GM21447 (cell line): ENCODE measurements around the gene TPH2.

Experiments used
- ATAC-seq: cut with Tn5 transposase; IDR thresholded peaks from one replicate; pipeline ENCODE4 v1.9.1; 2021; ENCODE audit not compliant: unreplicated experiment

Gene TPH2

DNA sequence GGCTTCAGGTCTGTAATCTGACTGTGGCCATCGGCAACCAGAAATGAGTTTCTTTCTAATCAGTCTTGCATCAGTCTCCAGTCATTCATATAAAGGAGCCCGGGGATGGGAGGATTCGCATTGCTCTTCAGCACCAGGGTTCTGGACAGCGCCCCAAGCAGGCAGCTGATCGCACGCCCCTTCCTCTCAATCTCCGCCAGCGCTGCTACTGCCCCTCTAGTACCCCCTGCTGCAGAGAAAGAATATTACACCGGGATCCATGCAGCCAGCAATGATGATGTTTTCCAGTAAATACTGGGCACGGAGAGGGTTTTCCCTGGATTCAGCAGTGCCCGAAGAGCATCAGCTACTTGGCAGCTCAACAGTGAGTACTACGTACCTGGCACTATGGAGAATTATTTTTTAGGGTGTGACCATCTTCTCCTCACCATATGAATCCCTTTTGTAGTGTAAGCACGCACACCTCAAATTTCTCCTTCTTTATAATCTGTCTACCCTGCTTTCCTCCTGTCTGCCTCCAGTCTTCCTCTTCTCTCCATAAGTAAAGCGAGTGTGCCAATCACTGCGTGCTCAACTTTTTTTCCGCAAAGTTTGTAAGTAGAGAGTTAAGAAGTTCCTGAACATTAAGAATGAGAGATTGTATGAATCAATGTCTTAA lies at the start of gene TPH2:
TSS of gene TPH2 (plus strand) at position 118 of the 658 bp plus-strand sequence. CDS start at position 260, 142 bp downstream.
- peak; percentile 61 for ATAC-seq

DNA sequence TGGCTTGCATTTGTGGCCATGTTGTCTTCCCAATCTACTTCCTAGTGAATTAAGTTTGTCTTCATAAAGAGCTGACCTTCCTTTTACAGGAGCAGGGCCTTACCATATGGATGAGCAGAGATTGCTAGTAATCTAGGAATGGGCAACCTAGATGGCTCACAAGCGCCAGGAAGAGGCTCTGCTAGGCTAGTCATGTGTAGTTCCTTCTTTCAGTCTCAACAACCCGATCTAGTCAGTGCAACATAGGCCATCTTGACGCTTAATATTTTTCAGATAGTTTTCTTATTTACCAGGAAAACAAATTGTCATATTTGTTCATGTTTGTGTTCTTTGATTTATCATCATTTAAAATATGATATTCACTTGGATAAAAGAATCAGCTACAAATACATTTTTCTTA lies 48.2 kb upstream of the TPH2 start:
- ATAC-seq, result no peak

DNA sequence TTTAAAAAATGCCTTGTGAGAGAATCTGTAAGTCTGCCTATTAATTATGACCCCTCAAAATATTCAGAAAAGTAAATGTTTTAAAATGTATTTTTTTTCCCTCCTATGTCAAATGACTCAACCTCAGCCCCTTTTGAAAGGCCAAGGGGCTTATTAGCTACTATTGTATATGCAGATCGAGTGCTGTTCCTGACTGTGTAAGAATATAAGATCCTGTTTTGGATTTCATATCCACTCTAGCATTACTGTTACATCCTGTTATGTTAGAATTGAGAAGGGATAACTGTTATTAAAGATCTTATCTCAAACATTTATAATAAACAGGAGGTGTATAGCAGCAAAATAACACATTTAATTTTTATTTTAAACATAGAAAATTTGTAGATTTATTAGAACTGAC lies 46.6 kb upstream of the TPH2 start:
- no peak for ATAC-seq

DNA sequence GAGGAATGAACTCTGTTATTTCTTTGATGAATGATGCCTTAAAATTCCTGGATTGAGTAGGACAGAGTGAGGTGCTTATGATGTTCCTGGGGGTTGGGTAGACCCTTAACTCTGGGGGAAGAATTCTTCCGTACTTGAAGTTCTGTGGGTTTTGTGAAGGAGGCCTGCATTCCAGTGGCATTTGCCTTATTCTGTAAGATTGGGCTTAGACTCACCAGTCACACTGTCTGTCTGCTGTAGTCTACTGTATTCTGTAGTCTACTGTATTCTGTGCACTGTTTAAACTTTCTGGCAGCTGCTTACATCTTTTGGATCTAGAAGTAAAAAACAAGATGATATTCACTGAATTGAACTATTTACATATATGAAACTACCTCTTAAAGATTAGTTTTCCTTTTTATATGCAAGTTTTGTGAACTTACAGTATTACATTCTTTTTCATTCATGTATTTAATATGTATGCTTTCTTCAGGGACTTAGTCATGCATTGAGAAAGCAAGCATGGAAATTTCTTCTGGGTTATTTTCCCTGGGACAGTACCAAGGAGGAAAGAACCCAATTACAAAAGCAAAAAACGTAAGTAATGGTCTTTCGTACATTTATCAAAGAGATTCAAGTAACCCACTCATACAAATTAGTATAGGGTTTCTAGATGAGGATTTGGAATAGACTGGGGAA lies 42.3 kb upstream of the TPH2 start:
- ATAC-seq, result no peak

DNA sequence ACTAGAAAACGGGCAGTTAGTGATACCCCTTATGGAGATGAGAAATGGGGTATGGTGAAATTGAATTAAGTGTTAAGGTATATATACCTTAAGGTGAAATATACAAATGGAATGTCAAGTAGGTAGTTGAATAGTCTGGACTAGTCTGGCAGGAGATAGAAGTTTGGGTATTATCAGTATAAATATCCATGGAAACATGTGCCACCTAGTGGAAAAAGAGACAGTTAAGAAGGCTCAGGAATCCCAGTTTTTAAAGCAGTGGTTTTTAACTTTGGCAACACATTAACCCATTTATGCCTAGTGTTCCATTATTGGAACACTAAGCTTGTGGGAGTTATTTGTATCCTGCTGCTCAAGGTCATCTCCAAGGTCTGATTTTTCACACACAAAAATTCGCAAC lies 38.6 kb upstream of the TPH2 start:
- ATAC-seq, result no peak

DNA sequence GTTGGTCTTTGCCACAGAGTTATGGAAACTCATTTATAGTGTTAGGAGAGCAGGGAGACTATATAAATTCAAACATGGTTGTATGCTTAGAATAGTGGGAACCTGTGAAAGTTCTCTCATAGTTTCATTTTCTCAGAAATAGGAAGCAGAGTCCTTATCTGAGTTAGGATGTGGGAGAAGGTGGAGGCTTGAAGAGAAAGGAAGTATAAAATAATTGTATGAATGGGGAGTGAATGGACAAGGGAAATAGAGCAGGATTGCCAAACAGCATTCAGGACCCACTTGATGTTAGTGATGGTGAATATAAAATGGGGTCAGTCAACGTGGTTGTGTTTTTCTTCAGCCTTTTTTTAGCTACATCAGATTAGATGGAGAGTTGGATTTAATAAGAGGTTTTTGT lies 34.0 kb upstream of the TPH2 start:
- no peak for ATAC-seq

DNA sequence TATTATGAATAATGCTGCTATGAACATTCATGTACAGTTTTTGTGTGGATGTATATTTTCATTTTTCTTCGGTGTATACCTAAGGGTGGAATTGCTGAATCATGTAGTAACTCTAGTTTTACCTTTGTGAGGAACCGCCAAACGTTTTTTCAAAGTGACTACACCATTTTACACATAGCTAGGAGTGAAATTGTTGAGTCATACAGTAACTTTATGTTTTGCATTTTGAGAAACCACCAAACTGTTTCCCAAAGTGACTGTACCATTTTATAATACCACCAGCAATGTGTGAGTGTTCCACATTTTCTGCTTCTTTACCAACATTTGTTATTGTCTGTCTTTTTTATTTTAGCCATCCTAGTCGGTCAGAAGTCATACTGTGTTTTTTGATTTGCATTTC lies 3.1 kb upstream of the TPH2 start:
- peak; percentile 83 for ATAC-seq

DNA sequence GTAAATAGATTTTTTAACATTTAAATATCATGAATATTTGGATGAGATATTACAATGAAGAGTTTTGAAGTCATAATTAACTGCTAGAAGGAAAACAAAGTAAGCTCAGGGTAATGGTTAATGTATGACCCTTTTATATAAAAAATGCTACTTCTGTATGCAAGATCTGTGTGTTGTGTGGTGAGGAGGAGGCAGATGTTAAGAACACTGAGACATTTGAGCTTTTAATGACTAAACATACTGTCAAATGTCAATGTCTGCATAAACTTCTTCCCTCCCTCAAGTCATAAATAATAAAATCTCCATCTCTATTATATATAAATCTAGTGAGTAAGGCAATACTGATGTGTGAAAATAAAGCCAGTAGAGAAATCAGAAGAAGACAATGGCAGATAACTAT lies 1.4 kb downstream of the TPH2 start:
- ATAC-seq, result no peak

DNA sequence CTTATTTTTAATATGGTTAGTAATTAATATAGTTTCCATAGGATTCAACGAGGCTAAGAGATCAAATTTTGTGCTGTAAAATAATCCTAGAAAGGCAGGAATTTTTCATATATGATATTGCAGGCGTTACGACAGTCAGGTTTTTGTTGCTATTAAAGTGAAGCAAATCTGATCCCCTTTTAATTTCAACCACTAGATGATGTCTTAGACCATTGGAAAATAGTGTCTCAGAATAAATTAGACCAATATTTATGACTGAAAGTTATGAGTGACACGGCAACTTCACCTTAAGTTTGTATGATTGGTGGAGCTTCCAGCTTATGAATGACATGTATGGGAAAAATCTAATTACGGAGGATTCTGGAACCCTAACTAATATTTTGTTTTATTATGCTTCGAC lies 2.5 kb downstream of the TPH2 start:
- ATAC-seq, result no peak

DNA sequence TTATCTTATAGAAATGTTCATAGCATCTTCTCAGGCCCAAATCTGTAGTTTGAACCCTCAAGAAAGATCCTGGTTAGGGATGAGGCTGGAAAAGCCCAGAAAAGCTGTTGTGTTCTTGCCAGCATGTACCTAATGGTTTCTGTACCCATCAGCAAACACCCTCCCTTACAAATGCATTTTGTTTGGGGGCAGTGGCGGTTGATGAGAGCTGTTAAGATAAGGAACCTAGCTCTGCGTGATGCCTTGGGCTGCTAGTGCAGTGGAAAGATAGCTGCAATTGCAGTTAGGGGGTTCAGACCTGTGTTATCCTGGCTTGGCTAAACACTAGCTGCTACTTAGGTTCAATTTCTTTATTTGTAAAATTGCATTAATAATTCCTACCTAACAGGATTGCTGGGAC lies 3.6 kb downstream of the TPH2 start:
- ATAC-seq, result no peak

DNA sequence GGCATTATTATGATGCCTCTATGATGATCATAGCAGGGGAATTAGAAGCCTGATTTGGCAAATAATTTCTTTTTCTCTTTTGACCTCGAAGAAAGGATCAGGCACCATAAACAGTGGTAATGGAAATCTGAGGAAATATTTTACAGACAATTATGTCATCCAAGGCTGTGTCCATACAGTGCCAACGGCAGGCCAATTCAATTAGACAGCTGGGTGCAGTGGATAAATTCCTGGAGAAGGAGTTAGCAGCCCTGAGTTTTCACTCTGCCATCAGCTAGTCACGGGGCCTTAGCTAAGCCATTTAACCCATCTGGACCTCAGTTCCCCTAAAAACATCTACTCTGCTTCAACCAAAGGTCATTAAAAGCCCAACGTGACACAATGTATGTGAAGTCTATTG lies 4.1 kb downstream of the TPH2 start:
- ATAC-seq, result no peak

DNA sequence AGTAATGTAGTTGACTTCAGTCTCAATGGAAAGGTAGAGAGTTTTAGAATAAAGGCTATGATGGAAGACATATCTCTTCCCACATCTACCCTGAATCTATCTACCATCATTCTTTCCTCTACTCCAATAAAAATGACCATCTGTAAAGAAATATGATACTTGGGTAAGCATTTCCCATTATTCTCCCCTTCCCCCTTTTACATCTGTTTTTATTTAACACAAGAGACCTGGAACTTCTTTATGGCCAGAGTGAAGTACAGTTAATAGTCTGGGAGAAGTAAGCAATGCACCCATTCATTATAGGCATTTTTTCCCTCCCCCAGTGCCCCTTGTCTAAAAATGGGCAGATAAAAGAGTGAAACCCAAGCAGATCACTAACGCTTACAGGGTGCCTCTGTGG lies 6.5 kb downstream of the TPH2 start:
- ATAC-seq, result no peak

DNA sequence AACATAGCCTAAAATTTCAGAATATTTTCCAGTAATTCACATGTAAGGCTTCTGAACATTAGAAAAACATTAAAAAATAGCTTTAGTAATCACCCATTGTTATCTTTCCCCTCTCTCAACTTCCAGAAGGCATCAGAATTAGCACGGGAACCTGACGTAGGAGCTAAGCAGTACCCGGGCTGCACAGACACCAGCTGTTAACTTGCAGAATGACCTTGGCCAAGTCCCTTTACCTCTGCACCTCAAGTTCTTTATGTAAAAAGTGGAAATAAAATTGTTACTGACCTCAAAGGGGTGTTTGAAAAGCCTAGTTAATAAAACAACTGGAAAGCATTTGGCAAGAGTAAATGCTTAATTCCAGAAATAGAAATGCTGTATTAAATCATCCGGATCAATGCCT lies 7.2 kb downstream of the TPH2 start:
- ATAC-seq, result no peak

DNA sequence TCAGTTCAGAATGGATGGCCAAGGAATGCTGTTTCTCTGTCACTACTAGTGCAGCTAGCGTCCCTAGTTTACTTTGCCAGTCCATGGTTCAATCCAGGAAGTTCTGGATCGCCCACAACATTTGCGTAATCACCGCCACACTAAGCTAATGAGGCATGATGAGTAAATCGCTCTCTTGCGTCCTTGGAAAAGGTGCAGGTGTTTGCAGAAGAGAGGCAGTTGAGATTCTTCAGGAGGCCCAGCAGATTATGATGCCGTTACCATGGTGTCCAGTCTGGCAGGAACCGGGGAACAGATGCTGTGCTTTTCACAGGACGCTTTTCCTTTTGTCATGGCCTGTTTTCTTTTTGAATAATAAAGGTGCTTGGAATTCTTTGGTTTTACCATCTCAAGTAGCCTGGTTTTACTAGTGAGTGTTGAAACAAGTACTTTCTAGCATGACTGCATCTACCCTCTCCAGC lies 9.0 kb downstream of the TPH2 start:
- no peak for ATAC-seq

DNA sequence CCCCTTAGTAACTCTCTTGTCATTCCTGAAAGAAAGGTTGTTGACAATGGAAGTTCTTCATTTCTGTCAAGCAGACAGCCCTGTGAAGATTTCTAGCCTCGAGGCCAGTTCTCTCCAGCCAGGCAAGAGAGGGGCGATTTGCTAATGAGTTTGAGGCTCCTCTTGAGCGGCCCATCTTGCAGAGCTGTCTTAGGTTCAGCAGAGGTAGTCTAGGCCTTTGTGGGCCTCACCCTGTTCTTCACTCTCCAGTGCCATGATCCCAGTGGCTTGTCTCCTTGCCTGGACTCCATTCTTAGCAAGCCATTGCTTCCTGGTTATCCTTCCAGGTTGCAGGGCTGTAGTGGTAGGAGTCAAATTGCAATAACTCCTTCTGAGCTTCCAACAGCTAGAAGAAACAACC lies 9.7 kb downstream of the TPH2 start:
- no peak for ATAC-seq

DNA sequence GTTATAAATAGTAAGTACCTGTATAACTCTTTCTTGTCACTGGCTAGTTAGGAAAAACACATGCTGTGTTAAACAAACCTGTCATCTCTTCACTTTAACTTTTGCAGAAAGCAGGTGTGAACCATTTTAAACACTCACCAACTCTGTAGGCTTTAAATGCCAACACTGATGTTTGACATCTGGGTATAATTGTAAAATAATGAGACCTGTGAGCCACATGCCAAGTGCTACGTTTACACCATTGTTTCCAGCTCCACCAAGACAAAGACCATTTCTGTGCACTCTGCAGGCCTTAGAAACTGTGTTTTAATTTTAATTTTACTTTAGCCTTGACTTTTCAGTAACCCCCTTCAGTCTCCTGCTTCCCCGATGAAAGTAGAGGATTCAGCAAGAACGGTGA lies 11.0 kb downstream of the TPH2 start:
- no peak for ATAC-seq

DNA sequence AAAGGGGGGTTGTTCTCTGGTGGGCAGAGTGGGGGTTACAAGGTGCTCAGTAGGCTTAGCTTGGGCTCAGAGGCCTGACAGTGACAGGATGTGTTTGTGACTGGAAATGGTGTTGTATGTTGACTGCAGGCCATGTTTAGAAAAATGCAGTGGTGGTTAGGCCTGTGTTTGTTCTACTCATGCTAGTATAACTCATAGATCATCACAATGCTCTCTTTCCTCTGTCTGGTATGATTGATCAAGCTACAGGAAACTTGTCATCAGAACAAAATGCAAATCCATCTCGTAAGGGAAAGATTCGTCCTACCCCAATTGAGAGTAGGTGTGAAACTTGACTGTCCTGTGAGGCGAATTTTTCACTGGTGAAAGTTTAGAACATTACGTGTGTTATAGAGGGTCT lies 11.8 kb downstream of the TPH2 start:
- ATAC-seq, result no peak

DNA sequence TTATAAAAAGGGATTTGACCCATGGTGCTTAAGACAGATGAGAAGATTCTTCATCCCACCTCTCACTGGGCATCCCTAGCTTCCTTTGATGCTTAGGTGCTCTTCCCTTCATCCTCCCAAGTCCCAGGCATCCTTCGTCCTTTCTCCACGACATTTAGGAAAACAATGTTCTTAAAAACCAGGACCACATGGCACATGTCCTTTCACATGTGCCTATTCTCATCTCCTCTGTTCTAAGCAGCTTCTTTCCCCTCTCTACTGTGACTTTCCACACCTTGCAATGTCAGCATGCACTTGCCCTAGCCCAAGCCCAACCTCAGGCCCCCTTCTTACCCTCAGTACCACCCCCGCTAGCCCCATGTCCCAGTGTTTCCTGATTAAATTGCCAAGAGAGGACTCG lies 12.2 kb downstream of the TPH2 start:
- ATAC-seq, result no peak

DNA sequence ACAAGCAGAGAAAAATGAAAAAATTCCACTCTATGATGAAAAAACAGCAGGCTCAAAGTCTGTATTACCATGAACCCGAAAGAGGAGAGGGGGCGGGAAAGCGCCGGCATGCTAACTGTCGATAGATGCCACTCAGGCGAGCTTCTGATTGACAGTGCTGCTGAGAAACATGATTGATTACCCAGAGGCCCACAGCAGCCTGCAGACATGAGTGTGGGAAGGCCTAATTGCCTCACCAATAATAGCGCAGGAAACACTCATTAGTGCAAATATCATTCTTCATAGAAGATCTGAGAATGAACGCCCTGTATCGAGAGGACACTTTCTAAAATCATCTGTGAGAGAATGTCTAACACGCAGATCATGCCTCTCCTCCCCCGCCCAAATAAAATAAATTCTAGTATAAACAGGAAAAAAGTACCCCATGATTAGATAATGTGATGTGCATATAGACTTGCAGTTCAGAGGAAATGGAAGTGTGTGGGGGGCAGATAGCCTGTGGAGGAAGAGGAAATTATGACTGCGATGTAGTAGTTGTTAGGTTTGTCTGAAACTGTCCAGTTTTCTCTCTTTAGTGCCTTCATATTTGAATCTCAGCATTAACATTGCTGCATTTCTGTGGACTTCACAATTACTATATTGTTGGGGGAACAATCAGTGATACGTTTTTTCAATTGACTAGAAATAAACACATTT lies 15.6 kb downstream of the TPH2 start:
- ATAC-seq, result no peak

DNA sequence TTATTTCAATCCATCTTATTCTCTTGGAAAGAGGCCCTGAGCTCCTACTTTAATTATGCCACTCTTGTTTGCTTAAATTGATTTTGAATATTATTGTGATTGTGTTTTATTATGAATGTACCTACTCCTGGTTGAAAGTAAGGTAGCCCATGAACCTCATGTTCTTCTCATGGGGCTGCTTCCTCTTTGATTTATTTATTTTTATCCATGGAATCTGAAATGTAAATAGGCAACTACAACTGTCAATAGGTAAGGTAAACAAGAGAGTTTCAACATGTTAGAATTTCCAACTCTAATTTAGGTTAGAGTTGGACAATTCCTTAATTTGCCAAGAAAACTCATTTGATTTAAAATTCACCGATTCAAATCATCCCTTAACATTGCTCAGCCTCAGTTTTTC lies 16.2 kb downstream of the TPH2 start:
- no peak for ATAC-seq

DNA sequence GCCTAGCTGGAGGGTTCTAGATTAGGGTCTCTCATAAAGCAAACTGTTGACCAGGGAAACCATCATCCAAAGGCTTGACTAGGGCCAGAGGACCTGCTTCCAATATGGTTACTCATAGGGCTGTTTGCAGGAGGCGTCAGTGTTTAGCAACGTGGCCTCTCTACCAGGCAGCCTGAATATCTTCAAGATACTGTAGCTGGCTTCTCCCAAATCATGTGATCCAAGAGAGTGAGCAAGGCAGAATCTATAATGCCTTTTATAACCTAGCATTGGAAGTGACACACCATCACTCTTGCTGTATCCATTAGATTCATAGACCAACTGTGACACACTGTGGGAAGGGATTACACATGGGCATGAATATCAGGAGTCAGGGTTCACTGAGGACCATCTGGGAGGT lies 17.3 kb downstream of the TPH2 start:
- ATAC-seq, result no peak

DNA sequence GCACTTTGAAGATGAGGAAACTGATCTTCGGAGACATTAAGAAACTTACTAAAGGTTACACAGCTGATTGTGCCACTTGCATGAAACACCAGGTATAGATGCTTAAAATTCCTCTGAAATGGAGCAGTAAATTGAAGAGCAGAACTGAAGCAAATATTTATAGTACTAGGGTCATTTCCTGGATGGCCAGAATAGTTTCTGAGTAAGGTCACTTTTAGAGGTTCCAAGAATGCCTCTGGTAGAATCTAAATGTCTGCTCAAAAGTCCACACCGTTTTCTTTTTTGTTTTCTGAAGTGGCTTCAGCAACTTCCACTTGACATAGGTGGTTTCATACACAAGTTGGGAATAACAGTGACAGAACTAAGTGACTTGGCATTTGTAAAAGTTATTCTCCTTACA lies 19.4 kb downstream of the TPH2 start:
- no peak for ATAC-seq
